ENCODE measurements around the gene MRRF. TPM values are rescaled to one million over a fixed set of nuclear protein-coding genes. Genes with fewer than 3 reads are reported as not detected.

Gene MRRF
- total RNA-seq, 3 donors from 2014 or later (not counting 1 experiment from before 2014, with no cell fraction given) = 17.7 to 29.9 (median 21.3) TPM

GRCh38 chr9:122349201-122349600 lies 84.5 kb downstream of the MRRF start:
- Mint-ChIP-seq H3K36me3 (no peaks in the 10 kb centered on the region), H3K27ac (peak overlapping the region in 1 of 2 donors; percentile 39)

GRCh38 chr9:122350577-122351355 lies 86.1 kb downstream of the MRRF start:
- no peaks in the 10 kb centered on the region for H3K36me3 ChIP-seq (ENCODE audit: control insufficient read depth, insufficient read depth, low read length)
- Mint-ChIP-seq H3K4me3 (no peak overlapping the region), H3K36me3 (no peaks in the 10 kb centered on the region), H3K27ac (no peak overlapping the region), H3K4me1 (peaks cover 0 to 17% of the 10 kb centered on the region in 2 donors), H3K9me3 (no peaks in the 10 kb centered on the region), H3K27me3 (ENCODE audit: low read depth in 2 of 2) (peaks cover 20 to 29% of the 10 kb centered on the region in 2 donors)
- no peak overlapping the region for H3K4me3 ChIP-seq (ENCODE audit: low read length)
- H3K27ac ChIP-seq (ENCODE audit: low read length) = no peak overlapping the region
- intact Hi-C loops (cut with micrococcal nuclease) = loop anchor here (1.0 to 10.0 kb wide), 5 partner anchors 225 to 806 kb away; no protein-coding TSS in a partner anchor
- peaks cover 5% of the 10 kb centered on the region for H3K27me3 ChIP-seq (ENCODE audit: control insufficient read depth, insufficient read depth, low read length)
- ATAC-seq = peak; percentile 84 to 88 (median 85)
- no peaks in the 10 kb centered on the region for H3K9me3 ChIP-seq (ENCODE audit: control insufficient read depth, insufficient read depth, low read length)
- peaks cover 12% of the 10 kb centered on the region for H3K4me1 ChIP-seq (ENCODE audit: control insufficient read depth, insufficient read depth, low read length)
- 42% methylated on average over 11 of the region's 11 CpGs for WGBS (ENCODE audit: insufficient coverage)
- TF ChIP-seq CTCF (IDR thresholded peaks at IDR 0.05) = peak; percentile 94
- DNase-seq = peak; percentile 78 to 83

More at GRCh38 chr9:122349201-122349600, 84.5 kb downstream of the MRRF start:
- Histone ChIP-seq H3K4me1 (ENCODE audit: control insufficient read depth, insufficient read depth, low read length) (peaks cover 12% of the 10 kb centered on the region), H3K36me3 (ENCODE audit: control insufficient read depth, insufficient read depth, low read length) (no peaks in the 10 kb centered on the region), H3K27me3 (ENCODE audit: control insufficient read depth, insufficient read depth, low read length) (peaks cover 5% of the 10 kb centered on the region), H3K9me3 (ENCODE audit: control insufficient read depth, insufficient read depth, low read length) (no peaks in the 10 kb centered on the region), H3K27ac (ENCODE audit: low read length) (no peak overlapping the region), H3K4me3 (ENCODE audit: low read length) (no peak overlapping the region)
- Mint-ChIP-seq H3K27me3 (ENCODE audit: low read depth in 2 of 2) (peaks cover 20 to 37% of the 10 kb centered on the region in 2 donors), H3K9me3 (no peaks in the 10 kb centered on the region), H3K4me1 (peaks cover 0 to 17% of the 10 kb centered on the region in 2 donors), H3K4me3 (peak overlapping the region; percentile 4)
- intact Hi-C loops (cut with micrococcal nuclease) = no loop called here
- DNase-seq = no peak
- WGBS (ENCODE audit: insufficient coverage) = 95% methylated on average over 4 of the region's 4 CpGs
- TF ChIP-seq CTCF (IDR thresholded peaks at IDR 0.05) = no peak
- no peak for ATAC-seq

- Histone ChIP-seq H3K27me3 (ENCODE audit: control insufficient read depth, insufficient read depth, low read length) (no peaks in the 10 kb centered on the region), H3K4me1 (ENCODE audit: control insufficient read depth, insufficient read depth, low read length) (no peaks in the 10 kb centered on the region), H3K27ac (ENCODE audit: low read length) (no peak overlapping the region), H3K4me3 (ENCODE audit: low read length) (no peak overlapping the region), H3K36me3 (ENCODE audit: control insufficient read depth, insufficient read depth, low read length) (no peaks in the 10 kb centered on the region), H3K9me3 (ENCODE audit: control insufficient read depth, insufficient read depth, low read length) (no peaks in the 10 kb centered on the region)
- DNase-seq (no peak), ATAC-seq (no peak)
- Mint-ChIP-seq H3K4me3 (no peak overlapping the region), H3K36me3 (no peaks in the 10 kb centered on the region), H3K27ac (no peak overlapping the region), H3K4me1 (no peaks in the 10 kb centered on the region), H3K27me3 (ENCODE audit: low read depth in 2 of 2) (peaks cover 11 to 17% of the 10 kb centered on the region in 2 donors), H3K9me3 (peaks cover 0 to 2% of the 10 kb centered on the region in 2 donors)
- WGBS (ENCODE audit: insufficient coverage) = 78% methylated on average over 8 of the region's 8 CpGs
- intact Hi-C loops (cut with micrococcal nuclease) = loop anchor here (10.0 kb wide), 1 partner anchor 810 kb away; no protein-coding TSS in a partner anchor
- no peak for TF ChIP-seq CTCF (IDR thresholded peaks at IDR 0.05)
Observed at GRCh38 chr9:122354536-122355199, 90.0 kb downstream of the MRRF start.

All from natural killer cell (primary cell).